ENCODE results near the gene FNDC8.
"Not testable (repeated sequence)": the region's sequence is repeated elsewhere in the genome, so short reads cannot be mapped to it uniquely, and the experiment has no call there.

Gene FNDC8

GRCh38 chr17:35146214-35146833 lies 24.9 kb downstream of the FNDC8 start:
- DNase-seq, result no peak

- no peak for DNase-seq
Measured at GRCh38 chr17:35147375-35147905, 26.0 kb downstream of the FNDC8 start, which contains the start of gene UNC45B. UNC45B (plus strand) TSS chr17:35147817; CDS start chr17:35148264, 447 bp downstream.

GRCh38 chr17:35148144-35148543 lies 26.7 kb downstream of the FNDC8 start:
- DNase-seq, result no peak

- DNase-seq, result no peak
Measured at GRCh38 chr17:35149941-35150340, 28.5 kb downstream of the FNDC8 start.

GRCh38 chr17:35151080-35151479 lies 29.7 kb downstream of the FNDC8 start:
- not testable (repeated sequence) for DNase-seq

GRCh38 chr17:35152421-35153140 lies 31.2 kb downstream of the FNDC8 start:
- no peak for DNase-seq

- DNase-seq, result no peak
Measured at GRCh38 chr17:35154196-35155165, 33.1 kb downstream of the FNDC8 start.

GRCh38 chr17:35155246-35155645 lies 33.8 kb downstream of the FNDC8 start:
- DNase-seq, result no peak

GRCh38 chr17:35159940-35160339 lies 38.5 kb downstream of the FNDC8 start:
- DNase-seq, result no peak

- DNase-seq, result peak in 1 of 2 donors; percentile 34
Measured at GRCh38 chr17:35160354-35161201, 39.2 kb downstream of the FNDC8 start.

- DNase-seq, result peak in 1 of 2 donors; percentile 51
Measured at GRCh38 chr17:35161281-35161761, 39.9 kb downstream of the FNDC8 start.

GRCh38 chr17:35162755-35163154 lies 41.3 kb downstream of the FNDC8 start:
- no peak for DNase-seq

GRCh38 chr17:35163886-35164285 lies 42.5 kb downstream of the FNDC8 start:
- DNase-seq, result no peak

GRCh38 chr17:35164716-35165115 lies 43.3 kb downstream of the FNDC8 start:
- DNase-seq, result no peak

- no peak for DNase-seq
Measured at GRCh38 chr17:35166526-35166925, 45.1 kb downstream of the FNDC8 start.

- DNase-seq, result no peak
Measured at GRCh38 chr17:35167046-35167445, 45.6 kb downstream of the FNDC8 start.

GRCh38 chr17:35167666-35168065 lies 46.3 kb downstream of the FNDC8 start:
- DNase-seq, result no peak

- DNase-seq, result no peak
Measured at GRCh38 chr17:35169835-35170363, 48.5 kb downstream of the FNDC8 start.

- DNase-seq, result peak; percentile 23 to 76
Measured at GRCh38 chr17:35170968-35171771, 49.8 kb downstream of the FNDC8 start.

- DNase-seq, result peak in 1 of 2 donors; percentile 51
Measured at GRCh38 chr17:35171834-35172233, 50.4 kb downstream of the FNDC8 start.

- not testable (repeated sequence) for DNase-seq
Measured at GRCh38 chr17:35172321-35172720, 50.9 kb downstream of the FNDC8 start.
